H1 (cell line): ENCODE measurements around the gene CMTR1. TPM values are rescaled to one million over a fixed set of nuclear protein-coding genes. Genes with fewer than 3 reads are reported as not detected.
A peak's percentile ranks its signal among the peaks of the same experiment; 100 is the strongest.

Experiments used
- CTCF ChIA-PET: fragments of 300-600 bp; sonication (Branson Sonifier 250); formaldehyde crosslinking; loops from one replicate; lab custom pipeline; 2021; ENCODE audit not compliant: partially characterized antibody; lab: Charles Lee
- POLR2A ChIA-PET: fragments of 300-600 bp; sonication (Branson Sonifier 250); formaldehyde crosslinking; loops from one replicate; lab custom pipeline; 2021; ENCODE audit warnings: inconsistent platforms; ENCODE audit not compliant: partially characterized antibody; lab: Charles Lee
- DNase-seq, 2 experiments: peaks; one replicate each; pipeline versions ENCODE4 v3.0.0 to v3.0.0-alpha.2; 2010 to 2022; ENCODE audit warnings: low spot score in 2 of 2, low read depth in 1 of 2, mixed read lengths in 1 of 2
- FAIRE-seq: peaks from 2 replicates; lab custom pipeline; 2011; peaks lifted over from hg19 to GRCh38; lab: Jason Lieb, UNC
- H2AFZ ChIP-seq: 2 replicates; pipeline ENCODE4 v1.8.1; 2012; ENCODE audit warnings: low read length, inconsistent platforms
- H2AK5ac ChIP-seq: 2 replicates; pipeline ENCODE4 v1.6.1; 2013; ENCODE audit warnings: low read depth, low read length
- H2BK120ac ChIP-seq: replicated peaks from 2 replicates; pipeline ENCODE3; 2013; ENCODE audit warnings: low read depth, low read length, inconsistent platforms
- H2BK12ac ChIP-seq: 2 replicates; pipeline ENCODE4 v1.6.1; 2013; ENCODE audit warnings: low read depth, low read length
- H2BK15ac ChIP-seq: 2 replicates; pipeline ENCODE4 v1.6.1; 2013; ENCODE audit warnings: low read length
- H2BK20ac ChIP-seq: 2 replicates; pipeline ENCODE4 v1.6.1; 2013; ENCODE audit warnings: low read length
- H2BK5ac ChIP-seq: 2 replicates; pipeline ENCODE4 v1.6.1; 2013; ENCODE audit warnings: low read depth, low read length
- H3K14ac ChIP-seq: 2 replicates; pipeline ENCODE4 v1.6.1; 2013; ENCODE audit warnings: inconsistent platforms; ENCODE audit not compliant: insufficient read length
- H3K18ac ChIP-seq: 2 replicates; pipeline ENCODE4 v1.6.1; 2013; ENCODE audit warnings: low read length; ENCODE audit errors: extremely low read depth
- H3K23ac ChIP-seq: 2 replicates; pipeline ENCODE4 v1.6.1; 2013; ENCODE audit warnings: inconsistent platforms; ENCODE audit not compliant: insufficient read length
- H3K23me2 ChIP-seq: 2 replicates; pipeline ENCODE4 v1.6.1; 2013; ENCODE audit warnings: low read depth, low read length
- H3K27ac ChIP-seq: 2 replicates; pipeline ENCODE4 v1.6.1; 2011; ENCODE audit warnings: low read depth, low read length, inconsistent platforms
- H3K27me3 ChIP-seq, 4 experiments: replicated peaks in 1 of 4; 1 replicate in 1 of 4; 2 replicates in 3 of 4; pipeline versions ENCODE4 v1.6.1 to v1.8.1; 2011 to 2013; ENCODE audit warnings: low read length in 3 of 4, mild to moderate bottlenecking in 3 of 4, inconsistent platforms in 2 of 4, mixed read lengths in 2 of 4, moderate library complexity in 1 of 4; ENCODE audit not compliant: control insufficient read depth in 3 of 4, insufficient read depth in 3 of 4; ENCODE audit errors: extremely low read depth in 1 of 4
- H3K36me3 ChIP-seq, 4 experiments: 2 replicates each; pipeline versions ENCODE4 v1.6.1 to v1.8.1; 2011 to 2013; ENCODE audit warnings: mild to moderate bottlenecking in 4 of 4, low read length in 3 of 4, moderate library complexity in 2 of 4, control low read depth in 1 of 4, inconsistent platforms in 1 of 4; ENCODE audit not compliant: insufficient read depth in 4 of 4, control insufficient read depth in 2 of 4
- H3K4ac ChIP-seq: replicated peaks from 2 replicates; pipeline ENCODE3; 2013; ENCODE audit warnings: low read length, low read depth, mixed read lengths, inconsistent platforms; ENCODE audit not compliant: insufficient read length
- H3K4me1 ChIP-seq, 4 experiments: replicated peaks in 1 of 4; 1 replicate in 1 of 4; 2 replicates in 3 of 4; pipeline versions ENCODE4 v1.6.1 to v1.8.1; 2011 to 2013; ENCODE audit warnings: low read length in 3 of 4, inconsistent platforms in 2 of 4, mixed read lengths in 1 of 4; ENCODE audit not compliant: insufficient read depth in 4 of 4, control insufficient read depth in 3 of 4
- H3K4me2 ChIP-seq, 2 experiments: 2 replicates each; pipeline versions ENCODE4 v1.6.1 to v1.8.1; 2011 to 2013; ENCODE audit warnings: low read depth in 2 of 2, low read length in 2 of 2, control low read depth in 1 of 2, inconsistent platforms in 1 of 2, mild to moderate bottlenecking in 1 of 2; ENCODE audit not compliant: insufficient read depth in 1 of 2
- H3K4me3 ChIP-seq, 4 experiments: fragments of 200-600, 300-600 bp in 1 of 4; sonication (generic), shearing (Covaris generic), sonication (Bioruptor Twin) in 1 of 4; 2 replicates each; pipeline versions ENCODE4 v1.5.1 to v1.8.1; 2011 to 2016; ENCODE audit warnings: low read length in 4 of 4, low read depth in 3 of 4, control low read depth in 2 of 4, inconsistent platforms in 2 of 4, mild to moderate bottlenecking in 2 of 4, mixed read lengths in 1 of 4, moderate library complexity in 1 of 4; ENCODE audit not compliant: insufficient read depth in 2 of 4; ENCODE audit errors: extremely low read depth in 1 of 4
- H3K56ac ChIP-seq: replicated peaks from 2 replicates; pipeline ENCODE3; 2013; ENCODE audit warnings: low read depth, mild to moderate bottlenecking, mixed read lengths, low read length, inconsistent platforms; ENCODE audit not compliant: insufficient read length
- H3K79me1 ChIP-seq: 2 replicates; pipeline ENCODE4 v1.6.1; 2013; ENCODE audit warnings: low read depth, low read length, control low read depth
- H3K79me2 ChIP-seq, 2 experiments: 2 replicates each; pipeline versions ENCODE4 v1.6.1 to v1.8.1; 2012 to 2013; ENCODE audit warnings: low read length in 2 of 2, mild to moderate bottlenecking in 2 of 2, inconsistent platforms in 1 of 2; ENCODE audit not compliant: insufficient read depth in 2 of 2, control insufficient read depth in 1 of 2
- H3K9ac ChIP-seq, 4 experiments: replicated peaks in 1 of 4; 1 replicate in 1 of 4; 2 replicates in 3 of 4; pipeline versions ENCODE4 v1.6.1 to v1.8.1; 2011 to 2013; ENCODE audit warnings: low read depth in 3 of 4, low read length in 3 of 4, control low read depth in 2 of 4, mild to moderate bottlenecking in 2 of 4, moderate library complexity in 2 of 4, inconsistent platforms in 1 of 4; ENCODE audit errors: extremely low read depth in 1 of 4
- H3K9me3 ChIP-seq, 2 experiments: 2 replicates each; pipeline versions ENCODE4 v1.6.1 to v1.8.1; 2012 to 2013; ENCODE audit warnings: mild to moderate bottlenecking in 2 of 2, moderate library complexity in 2 of 2, control low read depth in 1 of 2, inconsistent platforms in 1 of 2, low read depth in 1 of 2, low read length in 1 of 2, mixed read lengths in 1 of 2; ENCODE audit not compliant: insufficient read depth in 2 of 2
- H4K20me1 ChIP-seq, 2 experiments: replicated peaks in 1 of 2; 2 replicates each; pipeline versions ENCODE3 to v1.8.1; 2011 to 2013; ENCODE audit warnings: inconsistent platforms in 2 of 2, low read length in 2 of 2, mild to moderate bottlenecking in 1 of 2; ENCODE audit not compliant: insufficient read depth in 2 of 2, control insufficient read depth in 1 of 2
- H4K5ac ChIP-seq: 2 replicates; pipeline ENCODE4 v1.6.1; 2013; ENCODE audit warnings: low read length, low read depth, mixed read lengths, inconsistent platforms; ENCODE audit not compliant: insufficient read length
- H4K8ac ChIP-seq: 2 replicates; pipeline ENCODE4 v1.8.0; 2013; ENCODE audit warnings: mild to moderate bottlenecking, moderate library complexity, low read length, inconsistent platforms; ENCODE audit not compliant: insufficient read depth; ENCODE audit errors: extremely low read depth
- H4K91ac ChIP-seq: replicated peaks from 2 replicates; pipeline ENCODE3; 2013; ENCODE audit warnings: low read length, mixed read lengths, inconsistent platforms; ENCODE audit not compliant: insufficient read length
- SP4 ChIP-seq: IDR thresholded peaks from 2 replicates; pipeline ENCODE4 v1.6.1; 2012; ENCODE audit warnings: low read length, inconsistent platforms
- WGBS, 2 experiments: shearing (Covaris generic) in 1 of 2; methylation state at CpG; one replicate each; pipeline versions ENCODE4 v1.1.6 to v1.1.7; 2013 to 2015; ENCODE audit warnings: low lambda C conversion rate in 2 of 2, mixed read lengths in 2 of 2, inconsistent platforms in 1 of 2, low coverage in 1 of 2, missing lambda C conversion rate in 1 of 2; ENCODE audit not compliant: insufficient replicate concordance in 2 of 2, insufficient coverage in 1 of 2, insufficient read length in 1 of 2; ENCODE audit errors: extremely low coverage in 1 of 2, missing lambda C conversion rate in 1 of 2; 5-methylcytosine and 5-hydroxymethylcytosine counted together
- polyA plus RNA-seq, 7 experiments: library from polyadenylated mRNA; depleted of rRNA in 3 of 7; stranded (reverse) in 5 of 7; unstranded in 2 of 7; fragments of >200 nt in 5 of 7; fragments of 200-250 nt in 2 of 7; gene quantifications; 1 replicate in 5 of 7; 2 replicates in 1 of 7; 4 replicates in 1 of 7; pipeline versions ENCODE4 v1.2.1 to v1.2.3, GENCODE V29; 2011 to 2013; ENCODE audit warnings: missing spikeins in 2 of 7, mixed read lengths in 2 of 7
- total RNA-seq: library from RNA; stranded (reverse); fragmentation: NEBNext Ultra II Directional; extraction: Animal tissue kit (Norgen Biotek cat#: 25700); gene quantifications from 2 replicates; pipeline ENCODE4 v1.2.1, GENCODE V29; 2021

The CMTR1 gene
- total and polyA plus RNA-seq, 2 of the 8 experiments (the other 6 are each of a cell fraction or from before 2014, with no cell fraction given): 15.2 to 33.1 TPM

- Histone ChIP-seq H3K18ac (no peak overlapping the region), H3K9me3 (no peaks in the 10 kb centered on the region), H4K91ac (no peak overlapping the region), H2BK15ac (no peak overlapping the region; the same call in 1 of the 2 replicates)
- 81% methylated on average over 5 of the region's 5 CpGs; no CpG with 5 or more reads in 1 of the 2 experiments for WGBS, 2 experiments
- POLR2A ChIA-PET: interaction anchor here (1.4 to 2.7 kb wide), 2 partner anchors 9 to 20 kb away, joined by 4 to 10 read pairs; no protein-coding TSS in a partner anchor
- TF ChIP-seq SP4: no peak
- TF ChIP-seq, all 59 proteins: peak for 0
- H3K9ac ChIP-seq: no peak overlapping the region
- no peaks in the 10 kb centered on the region for H3K79me2 ChIP-seq
- H3K23me2 ChIP-seq: peaks cover 5% of the 10 kb centered on the region
- no peak overlapping the region for H3K27ac ChIP-seq
- no peak for FAIRE-seq
- peaks cover 0 to 29% (median 21%) of the 10 kb centered on the region in 4 experiments; a peak in 6 of 7 replicates for H3K27me3 ChIP-seq
- no peak overlapping the region for H4K5ac ChIP-seq
- no peaks in the 10 kb centered on the region for H3K79me1 ChIP-seq
- H2AFZ ChIP-seq: no peak overlapping the region
- peak overlapping the region; percentile 8; the same call in 1 of the 2 replicates for H2BK5ac ChIP-seq
- H3K36me3 ChIP-seq: no peaks in the 10 kb centered on the region
- H3K4me2 ChIP-seq: peak overlapping the region in 1 of 2 experiments; percentile 68; a peak in 1 of 4 replicates
- DNase-seq: no peak
- no peak overlapping the region for H3K23ac ChIP-seq
- CTCF ChIA-PET: interaction anchor here (0.7 to 2.4 kb wide), 7 partner anchors 11 to 181 kb away, joined by 3 to 11 read pairs (median 3); no protein-coding TSS in a partner anchor
- H3K56ac ChIP-seq: no peak overlapping the region
- peaks cover 2 to 47% (median 36%) of the 10 kb centered on the region in 4 experiments for H3K4me1 ChIP-seq
- peak overlapping the region; percentile 53 for H2BK20ac ChIP-seq
- no peak overlapping the region for H3K4ac ChIP-seq
- H3K4me3 ChIP-seq: no peak overlapping the region
- H2AK5ac ChIP-seq: no peak overlapping the region
- no peak overlapping the region for H4K8ac ChIP-seq
- H2BK120ac ChIP-seq: no peak overlapping the region
- no peak overlapping the region for H3K14ac ChIP-seq
- no peaks in the 10 kb centered on the region for H4K20me1 ChIP-seq
- peak overlapping the region; percentile 94; the same call in 1 of the 2 replicates for H2BK12ac ChIP-seq
Observed at GRCh38 chr6:37511201-37511600, 78.2 kb downstream of the CMTR1 start.
